ENCODE results near the gene RGS3.

DNA sequence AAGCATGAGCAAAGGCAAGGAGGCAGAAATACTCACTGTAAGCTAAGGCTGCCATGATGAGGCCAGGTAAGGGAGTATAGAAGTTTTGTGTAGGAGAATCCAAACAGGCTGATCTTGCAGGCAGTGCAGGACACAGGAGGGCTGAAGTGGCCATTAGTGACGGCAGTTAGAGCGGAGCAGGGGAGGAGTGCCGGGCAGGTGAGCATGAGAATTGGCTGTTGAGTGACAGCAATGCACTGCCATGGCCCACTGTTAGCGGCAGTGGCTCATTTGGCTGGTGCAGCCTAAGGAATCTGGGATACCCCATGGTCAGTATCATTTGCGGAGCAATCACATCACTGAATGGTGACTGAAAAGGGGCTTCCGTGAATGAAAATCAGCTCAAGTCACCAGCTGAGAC lies 22.8 kb downstream of the RGS3 start:
- TF ChIP-seq CTCF (IDR thresholded peaks at IDR 0.05): no peak
- no peak for TF ChIP-seq POLR2A (IDR thresholded peaks at IDR 0.05)
